ENCODE data around the gene MAPK7.

Gene MAPK7

GRCh38 chr17:19424934-19425868, 46.9 kb downstream of the MAPK7 start:
- no peak for DNase-seq

- DNase-seq, result no peak
These were observed 48.3 kb downstream of the MAPK7 start for GRCh38 chr17:19426631-19427030.

- no peak for DNase-seq
These were observed 53.4 kb downstream of the MAPK7 start for GRCh38 chr17:19431691-19432090.
